GM19023 (cell line): ENCODE data around the gene NUDT4.
"Not testable (repeated sequence)": the region's sequence is repeated elsewhere in the genome, so short reads cannot be mapped to it uniquely, and the experiment has no call there.

Experiments used
- ATAC-seq: cut with Tn5 transposase; IDR thresholded peaks from one replicate; pipeline ENCODE4 v1.9.1; 2021; ENCODE audit warnings: mild to moderate bottlenecking, moderate library complexity; ENCODE audit not compliant: unreplicated experiment

The NUDT4 gene

DNA sequence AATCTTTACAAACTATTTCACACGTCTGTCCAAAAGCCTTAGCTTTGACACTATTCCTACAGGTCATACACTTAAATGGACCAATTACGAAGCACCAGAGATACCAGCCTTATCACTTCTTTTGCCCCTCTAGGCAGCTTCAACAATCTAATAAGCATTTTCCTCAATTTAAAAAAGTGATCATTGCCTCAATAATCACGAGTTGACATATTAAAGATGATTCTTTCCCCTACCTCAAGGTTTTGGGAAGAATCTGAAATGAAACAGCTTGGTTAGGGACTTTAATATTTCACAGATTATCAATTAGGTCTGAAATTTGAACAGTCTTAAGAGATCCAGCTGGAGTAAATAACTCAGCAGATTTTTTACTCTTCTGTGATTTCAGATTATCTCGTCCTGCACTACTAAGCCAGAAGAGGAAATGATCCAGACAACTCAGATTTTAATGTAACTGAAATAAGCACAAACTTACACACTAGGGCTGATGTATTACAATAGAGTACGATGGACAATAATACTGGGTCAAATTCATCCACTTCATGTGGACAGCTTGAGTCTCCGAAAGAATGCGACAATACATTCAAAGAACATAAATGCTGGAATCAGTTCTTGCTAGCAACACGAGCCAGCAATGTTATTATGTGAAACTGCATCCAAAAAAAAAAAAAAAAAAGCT, 48.1 kb downstream of the NUDT4 start:
- no peak for ATAC-seq

DNA sequence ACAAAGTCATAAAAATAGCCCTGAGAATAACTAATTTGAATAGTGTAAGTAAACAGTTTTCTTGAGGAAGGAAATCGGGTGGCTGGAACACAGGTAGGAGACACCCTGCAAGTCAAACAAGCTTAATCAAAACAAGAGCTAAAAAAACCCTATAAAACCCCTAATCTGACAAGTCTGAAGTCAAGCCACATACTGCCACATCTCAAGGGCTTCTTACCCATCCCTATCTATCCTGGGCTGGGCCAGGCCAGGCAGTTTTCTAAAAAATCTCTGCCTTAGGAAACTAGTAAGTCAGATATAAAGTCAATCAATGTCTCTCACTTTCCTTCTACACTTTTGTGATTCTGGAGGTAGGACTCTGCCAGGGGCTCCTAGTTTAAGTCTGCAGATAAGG, 48.7 kb downstream of the NUDT4 start:
- ATAC-seq, result no peak

DNA sequence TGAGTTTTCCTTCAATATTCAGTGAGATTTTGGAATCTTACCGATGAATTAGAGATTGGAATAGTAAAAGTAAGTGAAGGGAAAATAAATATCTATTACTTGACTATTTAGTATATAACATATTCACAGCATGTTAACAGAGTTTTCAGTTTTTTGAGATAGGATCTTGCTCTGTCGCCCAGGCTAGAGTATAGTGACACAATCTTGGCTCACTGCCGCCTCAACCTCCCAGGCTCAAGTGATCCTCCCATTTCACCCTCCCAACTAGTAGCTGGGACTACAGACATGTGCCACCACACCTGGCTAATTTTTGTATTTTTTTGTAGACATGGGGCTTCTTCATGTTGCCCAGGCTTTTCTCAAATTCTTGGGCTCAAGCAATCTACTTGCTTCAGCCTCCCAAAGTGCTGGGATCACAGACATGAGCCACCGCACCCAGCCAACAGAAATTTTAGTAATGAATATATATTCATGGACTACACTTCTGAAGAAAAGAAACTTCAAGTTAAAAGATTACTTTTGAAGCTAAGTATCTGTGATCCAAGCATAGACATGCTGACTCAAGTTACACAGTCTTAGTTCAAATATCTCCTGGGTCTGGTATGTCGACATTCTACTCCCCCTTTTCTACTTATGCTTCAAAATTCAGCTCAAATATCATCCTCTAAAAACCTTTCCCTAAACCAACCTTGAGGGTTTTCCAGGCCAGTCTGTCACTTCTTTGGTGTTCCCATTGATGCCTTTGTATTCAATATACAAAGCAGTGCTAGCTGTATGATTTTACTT, 50.2 kb downstream of the NUDT4 start:
- ATAC-seq, result no peak

DNA sequence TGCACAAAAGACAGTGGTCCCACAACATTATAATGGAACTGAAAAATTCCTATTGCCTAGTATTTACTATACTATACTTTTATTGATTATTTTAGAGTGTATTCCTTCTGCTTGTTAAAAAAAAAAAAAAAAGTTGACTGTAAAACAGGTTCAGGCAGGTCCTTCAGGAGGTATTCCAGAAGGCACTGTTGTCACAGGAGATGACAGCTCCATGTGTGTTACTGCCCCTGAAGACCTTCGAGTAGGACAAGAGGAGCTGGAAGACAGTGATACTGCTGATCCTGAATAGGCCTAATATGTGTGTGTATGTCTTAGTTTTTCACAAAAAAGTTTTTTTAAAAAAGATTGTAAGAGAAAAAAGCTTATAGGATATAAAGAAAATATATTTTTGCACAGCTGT, 51.7 kb downstream of the NUDT4 start:
- no peak for ATAC-seq

DNA sequence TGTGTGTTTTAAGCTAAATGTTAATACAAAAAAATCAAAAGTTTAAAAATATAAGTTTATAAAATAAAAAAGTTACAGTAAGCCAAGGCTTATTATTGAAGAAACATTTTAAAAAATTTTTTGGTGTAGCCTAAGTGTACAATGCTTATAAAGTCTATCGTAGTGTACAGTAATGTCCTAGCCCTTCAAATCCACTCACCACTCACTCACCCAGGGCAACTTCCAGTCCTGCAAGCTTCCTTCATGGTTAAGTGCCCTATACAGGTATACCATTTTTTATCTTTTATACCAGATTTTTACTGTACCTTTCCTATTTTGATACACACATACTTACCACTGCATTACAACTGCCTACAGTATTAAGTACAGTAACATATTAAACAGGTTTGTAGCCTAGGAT, 52.1 kb downstream of the NUDT4 start:
- ATAC-seq, result no peak

DNA sequence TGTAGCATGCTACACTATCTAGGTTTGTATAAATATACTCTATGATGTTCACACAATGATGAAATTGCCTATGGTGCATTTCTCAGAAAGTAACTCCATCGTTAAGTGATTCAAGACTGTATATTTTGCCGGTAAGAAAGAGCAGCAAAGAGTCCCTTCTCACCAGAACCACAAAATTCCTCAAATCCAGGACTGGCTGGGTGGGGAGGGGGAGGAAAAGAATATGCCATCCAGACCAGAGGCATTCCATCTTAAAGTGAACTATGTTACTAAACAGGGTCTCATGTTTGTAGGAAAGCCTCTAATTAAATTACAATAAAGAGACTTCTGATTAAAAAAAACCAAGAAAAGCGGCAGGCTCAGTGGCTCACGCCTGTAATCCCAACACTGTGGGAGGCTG, 52.6 kb downstream of the NUDT4 start:
- no peak for ATAC-seq

DNA sequence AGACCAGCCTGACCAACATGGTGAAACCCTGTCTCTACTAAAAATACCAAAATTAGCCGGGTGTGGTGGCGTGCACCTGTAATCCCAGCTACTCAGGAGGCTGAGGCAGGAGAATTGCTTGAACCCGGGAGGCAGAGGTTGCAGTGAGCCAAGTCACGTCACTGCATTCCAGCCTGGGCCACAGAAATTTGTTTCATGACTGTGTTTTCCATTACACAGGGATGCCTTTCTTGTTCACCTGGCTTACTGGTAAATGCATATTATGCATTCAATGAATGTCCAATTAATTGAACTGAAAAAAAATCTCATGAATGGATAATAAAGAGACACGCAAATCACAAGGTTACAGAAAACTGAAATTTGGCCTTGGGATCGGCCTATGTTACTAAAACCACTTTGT, 54.3 kb downstream of the NUDT4 start:
- ATAC-seq, result not testable (repeated sequence)

DNA sequence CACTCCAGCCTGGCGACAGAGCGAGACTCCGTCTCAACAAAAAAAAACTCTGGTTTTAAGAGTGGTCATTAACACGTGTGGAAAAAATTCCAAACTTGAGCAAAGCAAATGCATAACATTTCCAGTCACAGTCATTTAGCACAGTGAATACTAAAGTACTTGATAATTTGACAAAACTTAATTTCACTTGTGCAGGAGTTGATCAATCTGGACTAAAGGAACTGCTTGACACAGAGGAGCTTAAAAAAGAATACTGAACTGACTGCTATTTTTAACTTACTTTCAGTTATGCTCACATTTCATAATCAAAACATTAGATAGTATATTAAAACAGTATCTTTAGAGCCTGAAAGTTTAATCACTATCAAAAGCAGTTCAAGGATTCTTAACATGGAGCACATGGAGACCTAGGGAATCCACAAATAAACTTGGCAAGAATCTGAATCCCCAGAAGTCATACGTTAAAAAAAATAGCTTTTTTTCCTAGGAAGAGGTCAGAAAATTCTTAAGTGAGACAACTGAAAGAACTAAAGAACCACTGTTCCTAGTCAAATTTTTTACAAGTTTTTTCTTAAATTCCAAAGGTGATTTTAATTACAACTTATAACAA, 56.6 kb downstream of the NUDT4 start:
- ATAC-seq, result no peak

DNA sequence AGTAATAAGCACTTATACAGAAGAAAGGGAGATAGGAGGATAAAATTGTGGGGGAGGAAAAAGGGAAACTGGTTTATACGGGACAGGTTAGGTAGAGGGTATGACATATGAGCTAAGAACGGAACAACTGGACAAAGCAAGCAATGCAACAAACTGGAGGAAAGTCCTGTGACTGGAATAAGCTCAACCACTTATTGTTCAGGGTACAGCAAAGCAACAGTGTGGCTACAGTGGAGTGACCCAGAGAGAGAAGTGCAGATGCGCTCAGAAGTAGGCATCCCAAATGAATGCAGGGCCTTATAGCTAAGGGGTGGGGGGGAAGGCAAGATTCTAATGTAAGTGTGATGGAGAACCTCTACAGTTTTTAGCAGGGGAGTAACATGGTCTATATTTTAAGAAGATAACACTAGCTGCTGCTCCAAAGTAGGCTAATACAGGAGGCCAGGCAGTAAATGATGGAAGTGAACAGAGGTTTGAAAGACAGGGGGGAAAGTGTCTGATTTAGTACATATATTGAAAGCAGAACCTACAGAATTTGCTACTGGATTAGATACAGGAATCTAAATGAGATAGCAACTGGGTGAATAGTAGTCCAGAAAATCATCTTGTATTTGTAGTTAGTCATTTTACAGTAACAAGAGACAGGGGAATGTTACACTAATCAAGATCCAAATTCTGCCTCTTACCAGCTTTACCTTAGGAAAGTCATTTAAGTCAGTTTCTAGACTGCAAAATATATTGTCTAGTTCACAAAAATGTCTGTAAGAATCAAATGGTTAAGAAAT, 60.7 kb downstream of the NUDT4 start:
- ATAC-seq, result no peak

DNA sequence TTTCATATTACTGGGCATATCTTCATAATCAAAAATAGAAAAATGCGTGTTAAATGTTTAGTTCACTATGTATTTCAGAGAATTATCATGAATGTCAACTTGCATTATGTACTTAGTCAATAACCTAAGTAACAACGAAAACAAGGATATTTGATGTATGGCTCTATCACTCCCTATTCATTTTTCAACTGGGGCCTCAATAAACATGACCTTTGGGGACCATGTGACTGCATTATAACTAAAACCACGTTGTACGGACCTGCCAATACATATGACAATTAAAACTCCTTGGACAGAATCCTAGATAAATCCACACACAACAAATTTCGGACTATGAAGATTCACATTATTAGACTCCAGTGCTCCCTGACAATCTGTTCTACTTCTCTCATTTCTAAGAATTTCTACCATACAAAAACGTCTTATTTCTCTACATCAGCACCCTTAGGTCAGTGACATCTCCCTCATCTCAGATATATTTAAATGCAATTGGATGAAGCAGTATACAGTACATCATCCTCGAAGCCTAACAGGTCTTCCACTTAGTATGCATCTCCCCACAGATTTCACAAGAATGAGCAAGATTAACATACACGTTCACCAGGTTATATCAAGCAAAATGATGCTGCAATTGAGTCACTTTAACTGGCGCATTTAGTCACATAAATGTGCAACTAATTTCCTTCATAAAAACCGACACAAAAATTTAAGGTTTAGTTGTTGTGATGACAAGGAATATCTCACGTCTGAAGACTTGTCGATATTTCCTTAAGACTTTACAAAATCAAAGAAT, 62.5 kb downstream of the NUDT4 start:
- ATAC-seq, result no peak

DNA sequence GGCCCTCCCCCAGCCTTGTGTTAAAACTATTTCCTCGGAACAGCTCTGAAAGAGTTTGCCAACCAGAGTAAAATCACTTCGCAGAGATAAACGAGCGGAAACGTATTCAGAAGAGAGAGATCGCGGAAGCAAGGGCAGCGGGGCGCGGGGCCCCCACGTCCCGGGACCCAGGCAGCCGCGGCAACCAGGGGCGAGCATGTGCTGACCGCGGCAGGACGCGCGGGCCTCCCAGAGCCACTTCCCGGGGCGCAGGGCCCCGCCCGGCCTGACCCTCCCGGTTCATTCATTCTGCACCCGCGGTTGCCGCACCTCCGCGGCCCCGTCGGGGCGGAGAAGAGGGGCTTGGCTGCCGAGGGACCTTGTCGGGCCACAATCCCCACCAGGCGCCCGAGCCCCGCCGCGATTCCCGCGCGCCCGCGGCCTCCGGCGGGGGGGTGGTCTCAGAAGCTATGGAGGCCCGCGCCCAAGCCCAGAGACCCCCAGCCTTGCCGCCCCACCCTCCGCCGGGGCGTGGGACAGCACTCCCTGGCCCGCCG, 63.4 kb downstream of the NUDT4 start:
- ATAC-seq, result peak; percentile 8

DNA sequence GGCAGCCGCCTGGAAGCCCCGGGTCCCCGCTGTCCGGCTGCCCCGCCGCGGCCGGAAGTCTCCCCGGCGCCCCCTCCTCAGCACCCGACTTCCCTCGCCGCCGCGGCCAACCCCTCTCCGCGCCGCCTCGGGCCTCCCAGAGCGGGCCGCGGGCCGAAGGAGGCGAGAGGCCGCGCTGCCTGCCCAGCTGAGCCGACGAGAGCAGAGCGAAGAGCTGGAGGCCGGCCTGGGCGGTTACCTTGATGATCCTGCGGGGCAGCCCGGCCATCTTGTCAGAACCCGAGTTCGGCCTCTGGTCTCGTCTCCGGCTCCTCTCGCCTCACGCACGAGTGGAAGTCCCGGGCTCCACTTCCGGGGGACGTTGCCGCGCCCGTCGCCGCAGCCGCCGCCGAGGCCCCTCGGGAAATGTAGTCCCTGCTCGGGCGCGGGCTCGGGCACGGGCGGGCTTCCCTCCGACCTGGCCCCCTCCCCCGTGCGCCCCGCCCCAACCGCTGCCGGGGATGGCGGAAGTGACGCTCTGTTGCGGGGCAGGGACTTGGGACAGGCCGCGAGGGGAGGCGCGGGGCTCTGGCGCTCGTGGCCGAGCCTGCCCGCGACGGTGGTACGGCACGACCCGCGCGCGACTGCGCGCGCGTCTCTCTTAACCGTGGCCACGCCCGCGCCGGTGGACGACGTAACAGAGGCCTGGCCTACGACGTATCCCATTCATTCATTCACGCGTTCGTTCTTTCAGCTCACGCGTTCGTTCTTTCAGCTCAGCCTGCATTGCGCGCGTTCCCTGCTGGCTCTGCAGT, 64.1 kb downstream of the NUDT4 start, which contains the start of gene UBE2N:
Gene UBE2N (minus strand): TSS at position 331 of the 794 bp plus-strand sequence. CDS start 63 bp downstream, at position 268.
- ATAC-seq, result peak; percentile 78

DNA sequence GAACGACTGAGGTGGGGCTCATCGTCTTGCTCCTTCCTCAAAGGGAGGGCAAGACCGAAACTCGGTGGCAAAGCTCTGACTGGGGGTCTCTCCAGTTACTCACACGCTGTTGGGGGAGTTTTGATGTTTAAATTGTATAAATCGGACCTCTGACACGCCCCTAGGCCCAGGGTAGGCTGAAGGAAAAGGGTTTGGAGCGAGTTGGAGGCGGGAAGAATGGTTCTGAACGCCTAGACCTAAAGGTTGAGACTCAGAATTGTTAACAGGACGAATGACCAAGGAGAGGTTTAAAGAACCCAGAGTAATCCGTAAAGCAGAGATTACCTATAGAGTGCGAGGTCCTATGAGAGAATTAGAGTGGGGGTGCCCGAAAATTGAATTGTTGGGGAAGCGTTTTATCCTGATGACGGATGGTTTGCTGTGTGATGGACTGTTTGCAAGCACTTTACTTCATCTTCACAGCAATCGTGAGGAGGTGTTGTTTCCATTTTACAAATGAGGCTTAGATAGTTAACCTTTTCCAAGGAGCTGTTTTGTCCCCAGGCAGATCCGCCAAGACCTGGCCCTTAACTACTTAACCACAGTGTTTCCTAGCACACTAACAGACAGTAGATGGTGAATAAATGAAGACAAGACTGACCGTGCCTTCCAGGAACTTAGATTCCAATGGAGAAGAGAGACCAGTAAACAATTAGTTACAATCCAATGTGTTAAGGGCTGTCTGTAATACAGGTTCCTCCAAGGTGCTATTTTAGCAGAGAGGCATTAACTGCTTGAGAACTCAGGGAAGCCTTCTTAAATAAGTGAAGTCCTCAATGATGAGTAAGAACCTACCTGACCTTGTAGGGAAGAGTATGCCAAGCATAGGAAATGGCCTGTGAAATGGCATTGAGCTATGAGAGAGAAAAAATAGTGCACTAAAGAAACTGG, 65.0 kb downstream of the NUDT4 start:
- peak; percentile 1 for ATAC-seq

DNA sequence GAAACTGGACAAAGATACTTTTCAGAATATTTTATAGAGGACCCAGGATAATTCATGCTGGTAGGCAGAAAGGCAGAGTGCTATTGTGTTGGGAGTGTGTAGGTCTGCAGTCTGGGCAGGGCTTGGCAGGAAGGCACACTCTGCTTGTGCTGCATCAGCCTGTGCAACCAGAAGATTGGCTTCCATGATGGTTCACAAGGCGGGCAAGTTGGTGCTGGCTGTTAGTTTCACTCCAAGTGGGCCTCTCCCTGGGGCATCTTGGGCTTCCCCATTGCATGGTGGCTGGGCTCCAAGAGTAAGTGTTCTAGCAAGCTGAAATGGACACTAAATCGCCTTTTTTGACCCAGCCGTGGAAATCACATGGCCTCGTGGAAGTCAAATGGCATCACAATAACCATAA, 65.9 kb downstream of the NUDT4 start:
- ATAC-seq, result no peak

DNA sequence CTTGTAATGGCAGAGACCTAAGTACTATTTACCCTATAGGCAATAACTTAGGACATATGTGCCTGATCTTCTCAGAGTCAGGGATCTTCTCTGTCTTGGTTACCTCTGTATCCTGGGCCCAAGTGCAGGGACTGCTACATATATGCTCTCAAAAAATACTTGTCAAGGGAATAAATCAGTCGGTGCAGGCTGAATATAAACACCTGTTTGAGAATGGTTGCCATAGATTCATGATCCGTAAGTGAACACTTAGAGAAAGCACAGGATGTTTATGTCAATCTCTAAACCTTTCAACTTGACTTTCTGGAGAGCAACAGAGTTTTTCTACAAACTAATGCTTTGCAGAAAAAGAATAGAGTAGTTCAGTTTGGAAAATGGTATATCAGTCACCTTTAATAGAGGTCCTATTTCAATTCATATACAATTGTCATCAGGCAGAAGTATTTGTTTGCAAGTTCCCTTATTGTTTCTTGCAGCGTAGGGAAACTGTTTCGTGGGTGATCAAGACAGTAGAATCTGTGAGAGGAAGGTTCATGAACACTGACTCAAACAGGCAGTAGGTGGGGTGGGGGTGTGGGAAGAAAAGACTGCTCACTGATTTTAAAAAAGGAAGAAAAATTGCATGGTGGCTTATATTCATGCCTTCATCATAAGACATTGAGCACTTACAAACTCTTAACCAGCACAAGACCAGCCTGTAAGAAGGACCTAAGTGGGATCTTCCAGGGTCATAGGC, 70.0 kb downstream of the NUDT4 start:
- no peak for ATAC-seq

DNA sequence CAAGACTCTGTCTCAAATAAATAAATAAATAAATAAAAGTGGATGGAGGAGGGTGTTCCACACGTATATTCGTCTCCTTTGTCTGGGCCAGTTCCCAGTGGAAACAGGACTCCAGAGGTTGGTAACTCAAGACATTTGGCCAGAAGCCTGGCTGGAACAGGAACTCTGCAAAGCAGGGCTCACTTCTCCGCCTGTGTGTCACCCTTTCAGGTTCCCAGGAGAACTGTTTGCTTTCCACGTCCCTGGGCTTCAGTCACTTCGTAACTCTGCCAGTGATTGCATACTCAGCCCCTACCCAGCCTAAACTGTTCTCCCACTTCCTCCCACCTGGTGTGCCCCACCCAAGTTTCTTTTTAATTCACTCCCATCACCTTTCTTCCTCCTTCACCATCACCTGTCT, 71.1 kb downstream of the NUDT4 start:
- ATAC-seq, result peak; percentile 14

DNA sequence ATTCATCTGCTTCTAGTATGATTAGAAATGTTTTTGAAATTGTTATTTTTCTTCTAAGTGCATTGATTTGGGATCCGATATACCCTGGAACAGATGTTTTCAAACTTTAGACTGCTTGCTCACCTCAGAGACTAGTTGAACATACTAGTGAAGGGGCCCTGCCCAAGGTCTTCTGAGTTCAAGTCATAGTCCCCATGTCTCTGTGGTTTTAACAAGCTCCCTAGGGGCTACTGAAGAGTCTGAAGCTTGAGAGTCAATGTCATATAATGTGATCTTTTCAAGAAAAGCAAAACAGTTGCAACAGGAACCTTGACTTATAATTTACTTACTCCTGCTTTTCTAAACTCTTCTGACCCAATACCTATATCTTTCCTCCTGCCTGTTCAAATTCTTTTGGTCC, 71.6 kb downstream of the NUDT4 start:
- ATAC-seq, result peak; percentile 68
